ENCODE results near the gene NHERF1. TPM values are rescaled to one million over a fixed set of nuclear protein-coding genes. Genes with fewer than 3 reads are reported as not detected.

The NHERF1 gene
- total RNA-seq, 2 experiments from 2014 or later = 73.2 to 116 TPM

DNA sequence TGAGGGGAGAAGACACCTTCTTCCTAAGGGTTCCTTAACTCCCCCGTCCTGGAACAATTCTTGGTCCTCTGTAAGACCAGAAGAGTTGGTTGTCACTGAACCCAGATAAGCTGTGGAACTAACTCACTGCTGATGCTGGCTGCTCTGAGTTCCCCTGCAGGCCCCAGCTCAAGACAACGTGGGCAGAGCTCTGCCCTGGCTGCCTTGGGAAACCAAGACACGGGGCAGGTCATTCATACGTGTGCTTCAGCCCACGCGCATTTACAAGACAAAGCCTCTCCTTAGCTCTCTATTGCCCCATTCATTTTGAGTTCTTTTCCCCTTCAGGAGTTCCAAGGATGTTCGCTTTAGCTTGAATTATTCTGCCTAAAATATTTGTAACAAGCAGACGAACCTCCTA is 31.1 kb downstream of the NHERF1 start:
- peaks cover 18% of the 10 kb centered on the region for H3K79me2 ChIP-seq (ENCODE audit: insufficient read depth, low read depth, low read length)
- H3K27ac ChIP-seq (ENCODE audit: low read depth, low read length, poor library complexity, severe bottlenecking) = no peak overlapping the region
- H2AFZ ChIP-seq (ENCODE audit: low read length) = no peak overlapping the region
- no peak for DNase-seq (ENCODE audit: low spot score)
- CTCF ChIA-PET (ENCODE audit: unreplicated experiment) = interaction anchor here (0.6 to 0.9 kb wide), 2 partner anchors 9 to 42 kb away, joined by 3 to 10 read pairs; partner anchors contain the start of gene RAB37
- no peaks in the 10 kb centered on the region for H3K9me2 ChIP-seq (ENCODE audit: insufficient read depth, low read length)
- no peaks in the 10 kb centered on the region for H3K36me3 ChIP-seq (ENCODE audit: insufficient read depth, low read length)
- BruUV-seq (replicated peaks) = TSS peak; percentile 49
- H3K4me2 ChIP-seq (ENCODE audit: low read length) = no peak overlapping the region; the same call in 1 of the 2 replicates
- POLR2A ChIA-PET = interaction anchor here (0.6 to 2.0 kb wide), 3 partner anchors 41 to 53 kb away, joined by 3 to 7 read pairs (median 4); partner anchors contain the start of gene RAB37
- TF ChIP-seq EZH2phosphoT487 (IDR thresholded peaks at IDR 0.05; ENCODE audit: borderline replicate concordance, low read depth, low read length) = no peak
- TF ChIP-seq, protein P1, sequence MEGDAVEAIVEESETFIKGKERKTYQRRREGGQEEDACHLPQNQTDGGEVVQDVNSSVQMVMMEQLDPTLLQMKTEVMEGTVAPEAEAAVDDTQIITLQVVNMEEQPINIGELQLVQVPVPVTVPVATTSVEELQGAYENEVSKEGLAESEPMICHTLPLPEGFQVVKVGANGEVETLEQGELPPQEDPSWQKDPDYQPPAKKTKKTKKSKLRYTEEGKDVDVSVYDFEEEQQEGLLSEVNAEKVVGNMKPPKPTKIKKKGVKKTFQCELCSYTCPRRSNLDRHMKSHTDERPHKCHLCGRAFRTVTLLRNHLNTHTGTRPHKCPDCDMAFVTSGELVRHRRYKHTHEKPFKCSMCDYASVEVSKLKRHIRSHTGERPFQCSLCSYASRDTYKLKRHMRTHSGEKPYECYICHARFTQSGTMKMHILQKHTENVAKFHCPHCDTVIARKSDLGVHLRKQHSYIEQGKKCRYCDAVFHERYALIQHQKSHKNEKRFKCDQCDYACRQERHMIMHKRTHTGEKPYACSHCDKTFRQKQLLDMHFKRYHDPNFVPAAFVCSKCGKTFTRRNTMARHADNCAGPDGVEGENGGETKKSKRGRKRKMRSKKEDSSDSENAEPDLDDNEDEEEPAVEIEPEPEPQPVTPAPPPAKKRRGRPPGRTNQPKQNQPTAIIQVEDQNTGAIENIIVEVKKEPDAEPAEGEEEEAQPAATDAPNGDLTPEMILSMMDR (conservative IDR thresholded peaks at IDR 0.05; ENCODE audit: low read length) = no peak
- H4K20me1 ChIP-seq (ENCODE audit: insufficient read depth, low read length) = no peaks in the 10 kb centered on the region; the same call in 1 of the 2 replicates
- peaks cover 41% of the 10 kb centered on the region for H3K4me1 ChIP-seq (ENCODE audit: insufficient read depth, low read length, poor library complexity, severe bottlenecking)
- no peaks in the 10 kb centered on the region for H3K9me3 ChIP-seq (ENCODE audit: low read length)
- H3K4me3 ChIP-seq (ENCODE audit: low read depth, low read length, poor library complexity, severe bottlenecking) = no peak overlapping the region
- intact Hi-C loops (cut with micrococcal nuclease; ENCODE audit: unreplicated experiment) = no loop called here

DNA sequence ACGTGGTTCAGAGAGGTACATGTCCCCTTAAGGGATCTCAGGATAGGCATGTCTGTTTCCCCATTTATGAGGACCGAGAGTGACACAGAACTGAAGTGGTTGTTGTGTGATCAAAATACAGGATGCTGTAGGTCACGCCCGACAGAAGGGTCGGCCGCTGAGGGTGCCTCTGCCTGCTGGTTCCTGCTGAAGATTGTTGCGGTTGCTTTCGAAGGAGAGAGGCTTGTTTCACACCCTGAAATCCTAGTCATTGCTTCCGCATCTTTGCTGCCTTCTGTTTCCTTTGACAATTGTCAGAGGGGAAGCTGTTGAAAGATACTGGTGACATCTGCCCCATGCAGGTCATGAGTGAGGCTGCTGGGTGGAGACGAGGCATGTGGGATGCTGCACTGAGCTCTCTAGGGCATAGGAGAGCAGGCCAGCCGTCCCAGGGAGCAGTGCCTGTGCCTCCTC is 31.5 kb downstream of the NHERF1 start:
- Histone ChIP-seq H3K36me3 (ENCODE audit: insufficient read depth, low read length) (no peaks in the 10 kb centered on the region), H3K4me1 (ENCODE audit: insufficient read depth, low read length, poor library complexity, severe bottlenecking) (peaks cover 45% of the 10 kb centered on the region), H3K27ac (ENCODE audit: low read depth, low read length, poor library complexity, severe bottlenecking) (no peak overlapping the region), H3K79me2 (ENCODE audit: insufficient read depth, low read depth, low read length) (peaks cover 16% of the 10 kb centered on the region), H2AFZ (ENCODE audit: low read length) (no peak overlapping the region), H3K4me2 (ENCODE audit: low read length) (no peak overlapping the region; the same call in 1 of the 2 replicates), H3K9me2 (ENCODE audit: insufficient read depth, low read length) (no peaks in the 10 kb centered on the region), H4K20me1 (ENCODE audit: insufficient read depth, low read length) (no peaks in the 10 kb centered on the region; the same call in 1 of the 2 replicates), H3K4me3 (ENCODE audit: low read depth, low read length, poor library complexity, severe bottlenecking) (no peak overlapping the region), H3K9me3 (ENCODE audit: low read length) (no peaks in the 10 kb centered on the region)
- TF ChIP-seq, protein P1 (conservative IDR thresholded peaks at IDR 0.05; ENCODE audit: low read length) = no peak
- TF ChIP-seq EZH2phosphoT487 (IDR thresholded peaks at IDR 0.05; ENCODE audit: borderline replicate concordance, low read depth, low read length) = no peak
- CTCF ChIA-PET (ENCODE audit: unreplicated experiment) = interaction anchor here (0.6 to 0.9 kb wide), 2 partner anchors 9 to 43 kb away, joined by 3 to 10 read pairs; partner anchors contain the start of gene RAB37
- intact Hi-C loops (cut with micrococcal nuclease; ENCODE audit: unreplicated experiment) = no loop called here
- DNase-seq (ENCODE audit: low spot score) = peak; percentile 42
- POLR2A ChIA-PET = interaction anchor here (0.6 to 1.2 kb wide), 2 partner anchors 43 to 52 kb away, joined by 3 to 4 read pairs; partner anchors contain the start of gene RAB37
- no TSS peak for BruUV-seq (replicated peaks)

All from OCI-LY7 (cell line).